ENCODE measurements around the gene DHRS3.

- TF ChIP-seq, protein P1, sequence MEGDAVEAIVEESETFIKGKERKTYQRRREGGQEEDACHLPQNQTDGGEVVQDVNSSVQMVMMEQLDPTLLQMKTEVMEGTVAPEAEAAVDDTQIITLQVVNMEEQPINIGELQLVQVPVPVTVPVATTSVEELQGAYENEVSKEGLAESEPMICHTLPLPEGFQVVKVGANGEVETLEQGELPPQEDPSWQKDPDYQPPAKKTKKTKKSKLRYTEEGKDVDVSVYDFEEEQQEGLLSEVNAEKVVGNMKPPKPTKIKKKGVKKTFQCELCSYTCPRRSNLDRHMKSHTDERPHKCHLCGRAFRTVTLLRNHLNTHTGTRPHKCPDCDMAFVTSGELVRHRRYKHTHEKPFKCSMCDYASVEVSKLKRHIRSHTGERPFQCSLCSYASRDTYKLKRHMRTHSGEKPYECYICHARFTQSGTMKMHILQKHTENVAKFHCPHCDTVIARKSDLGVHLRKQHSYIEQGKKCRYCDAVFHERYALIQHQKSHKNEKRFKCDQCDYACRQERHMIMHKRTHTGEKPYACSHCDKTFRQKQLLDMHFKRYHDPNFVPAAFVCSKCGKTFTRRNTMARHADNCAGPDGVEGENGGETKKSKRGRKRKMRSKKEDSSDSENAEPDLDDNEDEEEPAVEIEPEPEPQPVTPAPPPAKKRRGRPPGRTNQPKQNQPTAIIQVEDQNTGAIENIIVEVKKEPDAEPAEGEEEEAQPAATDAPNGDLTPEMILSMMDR (conservative IDR thresholded peaks at IDR 0.05 in 1 of 2, IDR thresholded peaks at IDR 0.05 in 1 of 2; ENCODE audit: low read depth in 1 of 2, low read length in 2 of 2) = no peak
- TF ChIP-seq EZH2 (IDR thresholded peaks at IDR 0.05; ENCODE audit: low read length, missing control alignments) = no peak
Observed at GRCh38 chr1:12665511-12665910, 47.5 kb upstream of the DHRS3 start.
